ENCODE measurements around the gene TOB2.

TOB2 gene

DNA sequence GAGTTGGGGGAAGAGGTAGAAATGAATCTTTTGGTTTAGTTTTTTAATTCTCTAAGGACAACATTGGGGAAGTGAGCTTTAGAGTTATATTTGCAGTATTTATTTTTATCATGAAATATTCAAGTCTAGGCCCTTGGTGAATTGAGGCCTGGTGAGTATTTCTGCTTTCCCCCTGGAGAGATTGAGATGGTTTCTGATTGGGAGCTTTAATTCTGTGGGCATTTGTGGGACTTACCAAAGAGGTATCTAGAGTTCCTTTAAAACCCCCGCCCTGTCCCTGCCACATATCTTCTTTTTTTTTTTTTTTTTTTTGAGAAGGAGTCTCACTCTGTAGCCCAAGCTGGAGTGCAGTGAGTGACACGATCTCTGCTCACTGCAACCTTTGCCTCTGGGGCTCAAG is 31.9 kb upstream of the TOB2 start:
- TF ChIP-seq, protein P1, sequence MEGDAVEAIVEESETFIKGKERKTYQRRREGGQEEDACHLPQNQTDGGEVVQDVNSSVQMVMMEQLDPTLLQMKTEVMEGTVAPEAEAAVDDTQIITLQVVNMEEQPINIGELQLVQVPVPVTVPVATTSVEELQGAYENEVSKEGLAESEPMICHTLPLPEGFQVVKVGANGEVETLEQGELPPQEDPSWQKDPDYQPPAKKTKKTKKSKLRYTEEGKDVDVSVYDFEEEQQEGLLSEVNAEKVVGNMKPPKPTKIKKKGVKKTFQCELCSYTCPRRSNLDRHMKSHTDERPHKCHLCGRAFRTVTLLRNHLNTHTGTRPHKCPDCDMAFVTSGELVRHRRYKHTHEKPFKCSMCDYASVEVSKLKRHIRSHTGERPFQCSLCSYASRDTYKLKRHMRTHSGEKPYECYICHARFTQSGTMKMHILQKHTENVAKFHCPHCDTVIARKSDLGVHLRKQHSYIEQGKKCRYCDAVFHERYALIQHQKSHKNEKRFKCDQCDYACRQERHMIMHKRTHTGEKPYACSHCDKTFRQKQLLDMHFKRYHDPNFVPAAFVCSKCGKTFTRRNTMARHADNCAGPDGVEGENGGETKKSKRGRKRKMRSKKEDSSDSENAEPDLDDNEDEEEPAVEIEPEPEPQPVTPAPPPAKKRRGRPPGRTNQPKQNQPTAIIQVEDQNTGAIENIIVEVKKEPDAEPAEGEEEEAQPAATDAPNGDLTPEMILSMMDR (IDR thresholded peaks at IDR 0.05; ENCODE audit: insufficient read depth, low read depth, low read length, missing control alignments): no peak
- H3K4me3 ChIP-seq (ENCODE audit: low read depth, low read length): no peak overlapping the region
- DNase-seq (ENCODE audit: low read depth): peak; percentile 46

GRCh38 chr22:41474872-41475451 is 28.4 kb upstream of the TOB2 start:
- no peak overlapping the region for H3K4me3 ChIP-seq (ENCODE audit: low read depth, low read length)
- no peak for DNase-seq (ENCODE audit: low read depth)
- TF ChIP-seq, protein P1 (IDR thresholded peaks at IDR 0.05; ENCODE audit: insufficient read depth, low read depth, low read length, missing control alignments): no peak

DNA sequence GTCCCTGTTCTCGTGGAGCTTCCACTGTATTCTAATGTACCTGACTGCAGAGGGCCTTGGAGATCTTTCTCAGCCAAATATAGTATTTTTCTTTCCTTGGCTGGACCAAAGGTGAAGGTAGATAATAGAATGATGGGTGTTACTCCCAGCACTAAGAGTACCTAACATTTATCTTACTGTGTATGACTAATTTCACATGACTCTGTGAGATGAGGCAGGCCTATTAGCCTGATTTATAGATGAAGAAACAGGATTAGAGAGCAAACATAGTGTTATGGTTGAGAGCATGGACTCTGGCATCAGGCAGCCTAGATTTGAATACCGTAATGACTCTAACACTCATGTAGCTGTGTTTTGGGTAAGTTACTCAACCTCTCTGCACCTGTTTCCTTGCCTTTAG is 25.0 kb upstream of the TOB2 start:
- no peak overlapping the region for H3K4me3 ChIP-seq (ENCODE audit: low read depth, low read length)
- no peak for DNase-seq (ENCODE audit: low read depth)
- TF ChIP-seq, protein P1 (IDR thresholded peaks at IDR 0.05; ENCODE audit: insufficient read depth, low read depth, low read length, missing control alignments): no peak

DNA sequence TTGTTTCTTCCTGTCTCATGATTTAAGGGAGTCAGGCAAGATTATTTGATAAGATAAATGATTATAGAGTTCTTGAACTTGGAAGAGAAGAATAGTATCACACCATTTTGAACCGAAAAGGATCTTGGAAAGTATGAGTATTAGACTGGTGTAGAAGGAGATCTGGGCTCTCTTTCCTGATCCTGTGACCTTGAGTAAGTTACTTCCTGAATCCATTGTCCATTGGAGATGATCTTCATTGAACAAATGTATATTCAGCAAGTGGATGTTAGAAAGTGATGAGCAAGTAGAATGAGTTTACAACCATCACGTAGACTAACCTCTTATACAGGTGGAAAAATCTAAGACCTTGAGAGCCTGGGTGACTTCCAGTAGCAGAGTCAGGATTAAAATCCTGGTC is 24.3 kb upstream of the TOB2 start:
- TF ChIP-seq, protein P1 (IDR thresholded peaks at IDR 0.05; ENCODE audit: insufficient read depth, low read depth, low read length, missing control alignments): no peak
- no peak for DNase-seq (ENCODE audit: low read depth)

DNA sequence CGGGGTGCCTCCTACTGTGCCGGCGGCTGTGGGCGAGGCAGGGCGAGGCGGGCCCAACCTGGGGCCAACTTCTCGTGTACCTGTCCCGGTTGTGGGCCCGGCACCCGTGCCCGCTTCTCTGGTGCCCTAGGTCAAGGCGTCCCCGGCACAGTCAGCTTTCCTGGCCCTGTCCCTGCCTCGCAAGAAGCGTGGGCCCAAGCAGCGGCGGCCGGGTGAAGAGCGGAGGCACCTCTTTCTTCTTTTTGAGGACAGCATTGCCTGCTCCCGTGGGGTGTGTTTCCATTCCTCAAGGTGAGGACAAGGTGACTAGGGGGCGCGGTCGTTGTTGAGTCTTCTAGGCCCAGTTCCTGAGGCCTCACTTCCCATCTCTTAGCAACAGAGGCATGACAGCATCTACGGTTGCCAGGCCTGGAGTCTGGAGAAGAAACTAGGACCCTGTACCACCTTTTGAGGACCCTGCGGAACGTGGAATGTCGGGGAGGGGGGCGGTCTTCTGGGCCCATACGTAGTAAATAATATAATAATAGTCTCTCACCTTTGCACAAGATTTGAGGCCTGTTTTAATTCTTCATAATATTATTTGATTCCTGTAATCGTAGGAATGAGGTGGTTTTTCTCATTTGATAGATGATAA is 22.7 kb upstream of the TOB2 start:
- TF ChIP-seq, protein P1 (IDR thresholded peaks at IDR 0.05; ENCODE audit: insufficient read depth, low read depth, low read length, missing control alignments): no peak
- peak; percentile 57 for DNase-seq (ENCODE audit: low read depth)
- peak overlapping the region; percentile 96 for H3K4me3 ChIP-seq (ENCODE audit: low read depth, low read length)

More for the DNA sequence above, 24.3 kb upstream of the TOB2 start:
- no peak overlapping the region for H3K4me3 ChIP-seq (ENCODE audit: low read depth, low read length)

- DNase-seq (ENCODE audit: low read depth): peak; percentile 98
- peak within 1 kb of the TSS; percentile 96 for H3K4me3 ChIP-seq (ENCODE audit: low read depth, low read length)
- TF ChIP-seq, protein P1 (IDR thresholded peaks at IDR 0.05; ENCODE audit: insufficient read depth, low read depth, low read length, missing control alignments): no peak
Measured at GRCh38 chr22:41468381-41469217, 22.0 kb upstream of the TOB2 start, which contains the start of the genes ACO2 and PHF5A. Gene ACO2, plus strand, starts transcription at chr22:41469117. Its CDS starts 30 bp downstream, at chr22:41469147. Gene PHF5A, minus strand, starts transcription at chr22:41468692. Its CDS starts 39 bp downstream, at chr22:41468653.

Data from GM12865 (cell line).